Body of pancreas (tissue), 4 donors: ENCODE data around the gene ANKS3.

Experiments
- POLR2A ChIP-seq, 3 donors: fragments of 450-650 bp; IDR thresholded peaks; one replicate each; pipeline ENCODE4 v1.6.1; 2016; ENCODE audit warnings: antibody characterized with exemption in 3 of 3, mild to moderate bottlenecking in 2 of 3
- TF ChIP-seq, protein P1 (sequence below), 7 experiments: fragments of 450-650 bp in 4 of 7; fragments of 200-600 bp in 3 of 7; sonication (generic) in 3 of 7; IDR thresholded peaks; one replicate each; pipeline ENCODE4 v1.5.1; 2016 to 2019; ENCODE audit warnings: antibody characterized with exemption in 7 of 7

GRCh38 chr16:4678596-4678995, 55.5 kb downstream of the ANKS3 start:
- TF ChIP-seq POLR2A (IDR thresholded peaks at IDR 0.05), result no peak
- TF ChIP-seq, protein P1, sequence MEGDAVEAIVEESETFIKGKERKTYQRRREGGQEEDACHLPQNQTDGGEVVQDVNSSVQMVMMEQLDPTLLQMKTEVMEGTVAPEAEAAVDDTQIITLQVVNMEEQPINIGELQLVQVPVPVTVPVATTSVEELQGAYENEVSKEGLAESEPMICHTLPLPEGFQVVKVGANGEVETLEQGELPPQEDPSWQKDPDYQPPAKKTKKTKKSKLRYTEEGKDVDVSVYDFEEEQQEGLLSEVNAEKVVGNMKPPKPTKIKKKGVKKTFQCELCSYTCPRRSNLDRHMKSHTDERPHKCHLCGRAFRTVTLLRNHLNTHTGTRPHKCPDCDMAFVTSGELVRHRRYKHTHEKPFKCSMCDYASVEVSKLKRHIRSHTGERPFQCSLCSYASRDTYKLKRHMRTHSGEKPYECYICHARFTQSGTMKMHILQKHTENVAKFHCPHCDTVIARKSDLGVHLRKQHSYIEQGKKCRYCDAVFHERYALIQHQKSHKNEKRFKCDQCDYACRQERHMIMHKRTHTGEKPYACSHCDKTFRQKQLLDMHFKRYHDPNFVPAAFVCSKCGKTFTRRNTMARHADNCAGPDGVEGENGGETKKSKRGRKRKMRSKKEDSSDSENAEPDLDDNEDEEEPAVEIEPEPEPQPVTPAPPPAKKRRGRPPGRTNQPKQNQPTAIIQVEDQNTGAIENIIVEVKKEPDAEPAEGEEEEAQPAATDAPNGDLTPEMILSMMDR (IDR thresholded peaks at IDR 0.05), result no peak
